Natural killer cell treated with Interleukin-12 subunit alpha and Interleukin-12 subunit beta and Interleukin-15 and Interleukin-18, amount 100 ng/mL, for 72 hours (primary cell): Measurements from ENCODE around the gene CLRN1. TPM values are rescaled to one million over a fixed set of nuclear protein-coding genes. Genes with fewer than 3 reads are reported as not detected.

Experiments
- ATAC-seq, 2 donors: fragments of 150-1000 bp; cut with Tn5 transposase in 1 of 2; sonication (Bioruptor Pico), chemical (Tn5 transposase) in 1 of 2; 2 replicates each; pipeline ENCODE4 v1.10.0; 2021
- DNase-seq: peaks from one replicate; pipeline ENCODE4 v3.0.0; 2022; ENCODE audit warnings: low spot score
- H3K27ac Mint-ChIP-seq, 2 donors: 1 replicate in 1 of 2; 2 replicates in 1 of 2; pipeline ENCODE4 v1.8.0; 2022; ENCODE audit warnings: mixed read lengths in 2 of 2, mild to moderate bottlenecking in 1 of 2, moderate library complexity in 1 of 2
- H3K27me3 Mint-ChIP-seq, 2 donors: 1 replicate in 1 of 2; 2 replicates in 1 of 2; pipeline ENCODE4 v1.8.0; 2022; ENCODE audit warnings: mixed read lengths in 2 of 2
- H3K36me3 Mint-ChIP-seq: one replicate; pipeline ENCODE4 v1.8.0; 2022; ENCODE audit warnings: mixed read lengths
- H3K4me1 Mint-ChIP-seq, 2 donors: 1 replicate in 1 of 2; 2 replicates in 1 of 2; pipeline ENCODE4 v1.8.0; 2022; ENCODE audit warnings: low read depth in 2 of 2, mixed read lengths in 2 of 2, mild to moderate bottlenecking in 1 of 2
- H3K4me3 Mint-ChIP-seq: one replicate; pipeline ENCODE4 v1.8.0; 2022; ENCODE audit warnings: mixed read lengths
- H3K9me3 Mint-ChIP-seq: 2 replicates; pipeline ENCODE4 v1.8.0; 2022; ENCODE audit warnings: mixed read lengths
- total RNA-seq, 2 donors: library from RNA; stranded (reverse); gene quantifications; one replicate each; pipeline ENCODE4 v1.2.3, GENCODE V29; 2022

CLRN1 gene, protein sequence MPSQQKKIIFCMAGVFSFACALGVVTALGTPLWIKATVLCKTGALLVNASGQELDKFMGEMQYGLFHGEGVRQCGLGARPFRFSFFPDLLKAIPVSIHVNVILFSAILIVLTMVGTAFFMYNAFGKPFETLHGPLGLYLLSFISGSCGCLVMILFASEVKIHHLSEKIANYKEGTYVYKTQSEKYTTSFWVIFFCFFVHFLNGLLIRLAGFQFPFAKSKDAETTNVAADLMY
- total RNA-seq = not detected

GRCh38 chr3:150972366-150973071 lies at the start of gene CLRN1:
Gene CLRN1, minus strand, starts transcription at chr3:150972727. Its CDS starts 19 bp downstream, at chr3:150972708.
- no peak for ATAC-seq
- H3K27ac Mint-ChIP-seq = no peak within 1 kb of the TSS
- no peaks in the 10 kb centered on the region for H3K4me1 Mint-ChIP-seq
- DNase-seq = no peak
- H3K4me3 Mint-ChIP-seq = no peak within 1 kb of the TSS
- H3K36me3 Mint-ChIP-seq = no peaks in the 10 kb centered on the region
- H3K9me3 Mint-ChIP-seq = no peaks in the 10 kb centered on the region
- peaks cover 8 to 38% of the 10 kb centered on the region in 2 donors for H3K27me3 Mint-ChIP-seq

DNA sequence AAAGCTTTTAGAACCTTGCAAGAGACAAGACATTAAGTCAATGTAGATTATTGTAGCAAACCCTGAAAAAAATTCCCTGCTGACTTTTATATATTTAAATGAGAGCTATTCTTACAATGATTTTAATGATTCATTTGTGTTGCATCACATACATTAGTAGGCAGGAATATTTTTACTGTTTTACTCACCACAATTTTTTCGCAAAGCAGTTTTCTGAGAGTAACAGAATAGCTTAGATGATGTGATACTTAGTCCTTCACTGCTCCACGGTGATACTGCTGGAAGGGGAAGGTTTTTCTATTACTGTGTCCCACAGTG lies 43.9 kb upstream of the CLRN1 start:
- Mint-ChIP-seq H3K9me3 (no peaks in the 10 kb centered on the region), H3K27ac (no peak overlapping the region), H3K27me3 (peaks cover 10 to 15% of the 10 kb centered on the region in 2 donors), H3K4me3 (no peak overlapping the region), H3K36me3 (no peaks in the 10 kb centered on the region), H3K4me1 (no peaks in the 10 kb centered on the region)
- ATAC-seq = no peak
- DNase-seq = no peak

- H3K27me3 Mint-ChIP-seq = peaks cover 7 to 10% of the 10 kb centered on the region in 2 donors
- no peak overlapping the region for H3K27ac Mint-ChIP-seq
- H3K4me1 Mint-ChIP-seq = no peaks in the 10 kb centered on the region
- H3K9me3 Mint-ChIP-seq = no peaks in the 10 kb centered on the region
- H3K36me3 Mint-ChIP-seq = no peaks in the 10 kb centered on the region
- DNase-seq (no peak), ATAC-seq (no peak)
- H3K4me3 Mint-ChIP-seq = no peak overlapping the region
These were observed 43.4 kb upstream of the CLRN1 start for GRCh38 chr3:151015767-151016477.

DNA sequence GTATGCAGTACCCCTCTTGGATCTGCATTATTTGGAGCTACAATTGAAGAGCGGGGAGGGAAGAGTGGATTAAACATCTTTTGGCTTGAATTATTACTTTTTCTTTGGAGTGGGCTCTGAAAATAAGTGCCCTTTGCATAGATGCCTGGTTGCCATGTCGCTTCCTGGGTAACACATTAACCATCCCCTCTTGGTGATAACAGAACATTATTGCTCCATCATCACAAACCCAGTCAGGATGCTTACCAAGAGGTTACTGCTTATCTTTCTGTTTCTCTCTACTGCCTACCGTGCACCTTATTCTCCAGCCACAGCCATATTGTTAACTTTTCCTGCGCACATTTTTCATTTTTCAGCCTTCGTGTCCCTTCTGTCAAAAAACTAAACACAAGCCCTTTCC lies 42.7 kb upstream of the CLRN1 start:
- ATAC-seq = no peak
- no peaks in the 10 kb centered on the region for H3K9me3 Mint-ChIP-seq
- DNase-seq = no peak
- H3K36me3 Mint-ChIP-seq = no peaks in the 10 kb centered on the region
- no peaks in the 10 kb centered on the region for H3K4me1 Mint-ChIP-seq
- no peak overlapping the region for H3K27ac Mint-ChIP-seq
- no peak overlapping the region for H3K4me3 Mint-ChIP-seq
- peaks cover 7 to 10% of the 10 kb centered on the region in 2 donors for H3K27me3 Mint-ChIP-seq

DNA sequence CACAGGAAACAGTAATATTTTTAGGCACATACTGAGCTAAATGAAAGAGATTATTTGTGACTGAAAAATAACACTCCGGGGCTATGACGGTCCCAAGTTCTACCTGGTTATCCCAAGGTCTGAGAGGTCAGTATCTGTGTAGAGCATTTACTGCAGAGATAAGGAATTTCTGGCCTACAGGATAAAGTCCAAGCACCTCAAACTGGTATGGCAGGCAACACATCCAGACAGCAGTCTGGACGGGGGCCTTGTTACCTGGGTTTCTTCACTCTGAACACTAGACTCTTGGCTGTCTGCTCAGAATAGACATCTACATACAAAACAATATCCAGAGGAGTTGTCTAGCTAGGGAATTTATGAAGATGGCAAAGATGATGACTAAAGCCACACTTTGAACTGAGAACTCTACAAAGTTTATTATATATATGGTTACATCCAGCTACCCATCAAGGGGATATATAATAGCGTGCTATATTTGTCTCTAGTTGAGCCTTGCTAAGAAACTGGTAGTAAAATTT lies 42.0 kb upstream of the CLRN1 start:
- H3K27ac Mint-ChIP-seq = no peak overlapping the region
- no peak for ATAC-seq
- H3K4me3 Mint-ChIP-seq = no peak overlapping the region
- peaks cover 7 to 10% of the 10 kb centered on the region in 2 donors for H3K27me3 Mint-ChIP-seq
- H3K36me3 Mint-ChIP-seq = no peaks in the 10 kb centered on the region
- H3K4me1 Mint-ChIP-seq = no peaks in the 10 kb centered on the region
- DNase-seq = no peak
- no peaks in the 10 kb centered on the region for H3K9me3 Mint-ChIP-seq

DNA sequence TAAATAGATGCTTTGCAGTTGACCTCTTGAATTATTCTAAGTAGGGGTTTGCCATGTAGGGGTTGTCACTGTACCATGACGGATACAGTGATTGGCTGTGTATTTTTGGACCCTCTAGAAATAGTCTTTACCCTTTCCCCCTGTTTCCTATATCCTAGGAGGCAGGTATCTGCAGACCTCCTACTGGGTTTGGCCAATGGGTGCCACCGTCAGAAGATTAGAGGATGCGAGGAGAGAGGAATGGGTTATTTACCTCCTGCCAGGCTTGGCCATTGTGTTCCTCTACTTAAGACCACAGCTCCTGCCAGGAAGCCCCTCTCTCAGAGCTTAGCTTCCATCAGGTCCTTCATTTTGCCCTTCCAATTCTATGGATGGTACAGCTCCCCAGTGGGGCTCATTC lies 40.2 kb upstream of the CLRN1 start:
- ATAC-seq = peak in 1 of 2 donors; percentile 11
- H3K27me3 Mint-ChIP-seq = peaks cover 7 to 10% of the 10 kb centered on the region in 2 donors
- H3K4me3 Mint-ChIP-seq = no peak overlapping the region
- H3K9me3 Mint-ChIP-seq = no peaks in the 10 kb centered on the region
- no peaks in the 10 kb centered on the region for H3K36me3 Mint-ChIP-seq
- DNase-seq = no peak
- no peaks in the 10 kb centered on the region for H3K4me1 Mint-ChIP-seq
- no peak overlapping the region for H3K27ac Mint-ChIP-seq

GRCh38 chr3:151011427-151011826 lies 38.9 kb upstream of the CLRN1 start:
- H3K27me3 Mint-ChIP-seq = peaks cover 4 to 10% of the 10 kb centered on the region in 2 donors
- DNase-seq = no peak

GRCh38 chr3:151009981-151010380 lies 37.5 kb upstream of the CLRN1 start:
- Mint-ChIP-seq H3K27ac (no peak overlapping the region), H3K4me3 (no peak overlapping the region), H3K27me3 (peaks cover 5 to 14% of the 10 kb centered on the region in 2 donors), H3K9me3 (no peaks in the 10 kb centered on the region), H3K4me1 (no peaks in the 10 kb centered on the region), H3K36me3 (no peaks in the 10 kb centered on the region)
- ATAC-seq (no peak), DNase-seq (no peak)

More at GRCh38 chr3:151011427-151011826, 38.9 kb upstream of the CLRN1 start:
- H3K4me1 Mint-ChIP-seq = no peaks in the 10 kb centered on the region
- H3K36me3 Mint-ChIP-seq = no peaks in the 10 kb centered on the region
- no peak overlapping the region for H3K4me3 Mint-ChIP-seq
- H3K9me3 Mint-ChIP-seq = no peaks in the 10 kb centered on the region
- H3K27ac Mint-ChIP-seq = no peak overlapping the region
- ATAC-seq = no peak

DNA sequence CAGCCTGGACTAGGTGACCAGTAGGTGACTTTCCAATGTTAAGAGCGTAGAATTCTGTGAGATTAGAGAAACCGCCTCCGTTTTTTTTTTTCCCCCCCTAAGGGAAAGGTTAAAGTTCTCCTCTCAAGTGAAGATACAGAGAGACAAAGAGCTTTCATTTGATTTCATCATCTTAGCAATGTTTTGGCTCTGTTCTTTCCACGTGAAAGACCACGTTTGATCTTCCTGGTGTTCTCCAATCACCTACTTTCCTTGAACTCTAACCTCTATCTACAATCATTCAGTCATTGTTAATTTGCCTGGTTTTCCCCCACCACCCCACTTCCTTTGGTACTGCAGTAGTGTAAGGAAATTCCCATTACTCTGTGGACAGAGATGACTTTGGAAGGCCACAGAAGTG lies 36.9 kb upstream of the CLRN1 start:
- Mint-ChIP-seq H3K36me3 (no peaks in the 10 kb centered on the region), H3K27me3 (peaks cover 5 to 16% of the 10 kb centered on the region in 2 donors), H3K9me3 (no peaks in the 10 kb centered on the region), H3K4me1 (no peaks in the 10 kb centered on the region), H3K27ac (no peak overlapping the region), H3K4me3 (no peak overlapping the region)
- DNase-seq = no peak
- no peak for ATAC-seq

DNA sequence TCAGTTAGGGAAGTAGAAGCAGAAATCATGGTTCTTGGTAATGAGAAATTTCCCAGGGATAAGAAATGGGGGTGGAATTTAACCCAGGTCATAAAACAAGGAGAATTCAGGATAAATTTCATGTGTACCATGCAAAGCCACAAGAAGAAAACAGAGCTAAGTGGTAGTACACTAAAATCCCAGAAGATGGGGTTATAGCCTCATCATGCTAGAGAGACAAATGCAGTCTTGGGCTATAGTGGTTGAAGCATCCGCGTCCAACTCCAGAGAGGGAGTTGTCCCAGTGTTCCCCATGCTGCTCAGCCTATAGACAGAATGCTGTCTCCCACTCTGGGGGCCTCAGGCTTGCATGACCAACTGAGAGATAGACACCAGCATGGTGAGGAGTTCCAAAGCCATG lies 36.2 kb upstream of the CLRN1 start:
- Mint-ChIP-seq H3K4me3 (no peak overlapping the region), H3K9me3 (no peaks in the 10 kb centered on the region), H3K27ac (no peak overlapping the region), H3K36me3 (no peaks in the 10 kb centered on the region), H3K4me1 (no peaks in the 10 kb centered on the region), H3K27me3 (peaks cover 5 to 16% of the 10 kb centered on the region in 2 donors)
- ATAC-seq (peak in 1 of 2 donors; percentile 46), DNase-seq (no peak)

- Mint-ChIP-seq H3K27me3 (peaks cover 5 to 19% of the 10 kb centered on the region in 2 donors), H3K4me3 (no peak overlapping the region), H3K9me3 (no peaks in the 10 kb centered on the region), H3K27ac (no peak overlapping the region), H3K36me3 (no peaks in the 10 kb centered on the region), H3K4me1 (no peaks in the 10 kb centered on the region)
- ATAC-seq = no peak
- no peak for DNase-seq
These were observed 31.2 kb upstream of the CLRN1 start for GRCh38 chr3:151003768-151004134.

- H3K4me3 Mint-ChIP-seq = no peak overlapping the region
- H3K4me1 Mint-ChIP-seq = no peaks in the 10 kb centered on the region
- no peak for DNase-seq
- no peaks in the 10 kb centered on the region for H3K9me3 Mint-ChIP-seq
- no peak for ATAC-seq
- H3K27ac Mint-ChIP-seq = no peak overlapping the region
- no peaks in the 10 kb centered on the region for H3K36me3 Mint-ChIP-seq
- peaks cover 9 to 24% of the 10 kb centered on the region in 2 donors for H3K27me3 Mint-ChIP-seq
These were observed 30.7 kb upstream of the CLRN1 start for GRCh38 chr3:151003029-151003767.

DNA sequence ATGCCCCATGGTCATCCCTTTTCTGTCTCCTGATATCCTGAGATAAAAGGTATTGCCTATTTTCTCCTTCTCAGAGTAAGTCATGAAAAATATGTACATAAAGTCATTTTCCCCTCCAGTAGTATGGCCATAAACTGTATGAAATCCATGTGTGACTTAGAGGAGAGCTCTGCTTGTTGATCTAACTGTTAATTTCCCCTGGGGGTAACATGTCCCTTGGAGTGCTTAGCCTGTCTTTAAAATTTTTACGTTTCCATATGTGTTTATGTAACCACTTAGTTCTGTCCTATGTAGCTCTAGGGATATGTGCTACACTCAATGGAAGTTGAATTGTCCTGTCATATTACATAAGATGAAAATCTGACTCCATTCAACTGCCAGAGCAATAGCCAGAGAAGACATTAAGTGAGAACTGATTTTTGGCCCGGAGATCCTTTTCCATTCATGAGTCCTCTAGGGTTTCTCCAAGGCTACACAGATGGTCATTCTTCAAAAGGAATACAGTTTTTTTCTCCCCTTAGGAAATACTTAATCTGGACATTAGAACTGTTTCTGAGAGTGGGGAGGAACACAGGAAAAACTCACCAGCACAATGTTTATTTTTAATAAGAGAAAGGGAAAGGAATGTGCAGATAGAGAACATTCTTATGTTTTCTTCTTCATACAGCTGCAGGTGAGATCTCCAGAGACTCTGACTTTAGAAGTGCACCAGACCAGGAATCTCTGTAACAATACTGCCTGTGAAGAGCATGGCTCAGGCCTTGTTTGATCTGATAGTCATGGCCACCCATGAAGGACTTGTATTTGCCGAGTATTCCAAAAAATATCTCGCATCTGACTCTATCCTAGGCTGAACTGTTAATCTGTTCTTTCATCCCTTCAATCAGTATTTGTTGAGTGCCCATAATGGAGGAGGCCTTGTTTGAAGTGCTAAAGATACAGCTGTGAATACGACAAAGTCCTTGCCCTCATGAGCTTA lies 29.8 kb upstream of the CLRN1 start:
- H3K27ac Mint-ChIP-seq = no peak overlapping the region
- H3K4me1 Mint-ChIP-seq = no peaks in the 10 kb centered on the region
- ATAC-seq = no peak

More for the DNA sequence above, 29.8 kb upstream of the CLRN1 start:
- H3K4me3 Mint-ChIP-seq = no peak overlapping the region
- no peaks in the 10 kb centered on the region for H3K36me3 Mint-ChIP-seq
- peaks cover 11 to 33% of the 10 kb centered on the region in 2 donors for H3K27me3 Mint-ChIP-seq
- no peak for DNase-seq
- H3K9me3 Mint-ChIP-seq = no peaks in the 10 kb centered on the region
